Heart left ventricle (tissue), 16 donors: ENCODE results near the gene TGFBR2. TPM values are rescaled to one million over a fixed set of nuclear protein-coding genes. Genes with fewer than 3 reads are reported as not detected.

Source experiments
- ATAC-seq, 4 donors: fragments of 200-7000 bp; cut with Tn5 transposase; one replicate each; pipeline ENCODE4 v1.9.1; 2020 to 2022; ENCODE audit warnings: moderate library complexity in 4 of 4, mild to moderate bottlenecking in 3 of 4, moderate number of reproducible peaks in 1 of 4
- DNase-seq, 5 donors: peaks; one replicate each; pipeline ENCODE4 v3.0.0-alpha.2; 2020
- H3K27ac ChIP-seq, 12 donors: fragments of 200-600 bp; sonication (generic) in 4 of 12; one replicate each; pipeline versions ENCODE4 v1.5.0 to v1.8.0; 2016 to 2022; ENCODE audit warnings: mild to moderate bottlenecking in 2 of 12
- H3K27me3 ChIP-seq, 9 donors: fragments of 200-600 bp; sonication (generic) in 2 of 9; one replicate each; pipeline versions ENCODE4 v1.5.1 to v1.8.0; 2016 to 2022; ENCODE audit warnings: mild to moderate bottlenecking in 3 of 9
- H3K36me3 ChIP-seq, 9 donors: fragments of 200-600 bp; sonication (generic) in 2 of 9; one replicate each; pipeline versions ENCODE4 v1.5.0 to v1.8.0; 2018 to 2022; ENCODE audit warnings: mild to moderate bottlenecking in 2 of 9
- H3K4me1 ChIP-seq, 12 donors: fragments of 200-600 bp; sonication (generic) in 4 of 12; one replicate each; pipeline versions ENCODE4 v1.5.0 to v1.8.0; 2016 to 2022; ENCODE audit warnings: mild to moderate bottlenecking in 3 of 12
- H3K4me3 ChIP-seq, 12 donors: fragments of 200-600 bp; sonication (generic) in 4 of 12; one replicate each; pipeline versions ENCODE4 v1.5.0 to v1.8.0; 2017 to 2022; ENCODE audit warnings: mild to moderate bottlenecking in 9 of 12, moderate library complexity in 4 of 12
- H3K9me3 ChIP-seq, 12 donors: fragments of 200-600 bp; sonication (generic) in 4 of 12; one replicate each; pipeline versions ENCODE4 v1.5.0 to v1.8.0; 2016 to 2022; ENCODE audit warnings: mild to moderate bottlenecking in 1 of 12
- CTCF ChIP-seq, 12 donors: fragments of 200-600 bp; sonication (generic) in 4 of 12; IDR thresholded peaks; one replicate each; pipeline versions ENCODE4 v1.5.0 to v1.8.0; 2018 to 2022; ENCODE audit warnings: antibody characterized with exemption in 12 of 12, mild to moderate bottlenecking in 5 of 12
- POLR2A ChIP-seq, 2 donors: fragments of 450-650 bp; IDR thresholded peaks; one replicate each; pipeline ENCODE4 v1.6.1; 2017; ENCODE audit warnings: antibody characterized with exemption in 2 of 2, mild to moderate bottlenecking in 2 of 2, moderate library complexity in 2 of 2
- WGBS, 4 donors: extraction: QIAGEN DNeasy Blood & Tissue Kit in 2 of 4; methylation state at CpG; one replicate each; pipeline versions ENCODE4 v1.1.5 to v1.1.7; 2013 to 2018; 5-methylcytosine and 5-hydroxymethylcytosine counted together
- intact Hi-C, 10 donors: fragments of 100-400 bp; cut with DNase I; formaldehyde crosslinking; loops; one replicate each; pipeline versions ENCODE4 v1.11.1 to v1.14.2; 2022
- polyA plus RNA-seq, 2 donors: library from polyadenylated mRNA; stranded (reverse); fragments of 200-250 nt; gene quantifications; one replicate each; pipeline ENCODE4 v1.2.3, GENCODE V29; 2013
- total RNA-seq, 9 donors: library from RNA; depleted of rRNA in 2 of 9; stranded (reverse); fragments of >200 nt in 2 of 9; fragmentation: NEBNext Ultra II Directional in 3 of 9; extraction: Animal tissue kit (Norgen Biotek cat#: 25700) in 3 of 9; gene quantifications; one replicate each; pipeline versions ENCODE4 v1.1.0 to v1.2.4, GENCODE V29; 2016 to 2023
- donor health status: ischemic (EF 13 %, LVEDD 7.1; RV severe dilation, severe dysfunction).
- donor health status: healthy with polysubstance abuse.
- donor health status: DM: no; HTN: yes; CAD: no.
- donor health status: DM: no; HTN: no; CAD: no.
- donor health status: ischemic (EF 25% LVEDD 6.9; RV normal size, moderate dysfunction).
- donor health status: ischemic (EF 25% LVEDD 5.7; RV mildly dilated, moderate dysfunction).
- donor health status: healthy.
- donor health status: DM: yes; HTN: yes; CAD: no.
- donor health status: ischemic (EF 35%, LVEDD 5.7; RV mildly dilated, moderate dysfunction).
- donor health status: nonischemic (EF 11% LVEDD 7.7; RV severe dilation, severe dysfunction).
- donor health status: DM: yes; HTN: yes; CAD: no.
- donor health status: PGD.
- donor health status: ischemic (EF 29% LVEDD 5.4; RV normal size, mild dysfunction).
- donor health status: nonischemic (EF 23%, LVEDD 6.1; RV moderate dilation, normal function).

TGFBR2 gene
- total and polyA plus RNA-seq, 11 donors, result 13.8 to 217 (median 143) TPM

- DNase-seq, result no peak
- 96 to 98% (median 97%) methylated on average over 3 of the region's 3 CpGs for WGBS, 4 donors
- no peak for TF ChIP-seq POLR2A (IDR thresholded peaks at IDR 0.05)
- no peak for TF ChIP-seq CTCF (IDR thresholded peaks at IDR 0.05)
- Histone ChIP-seq H3K27ac (no peak overlapping the region), H3K36me3 (no peaks in the 10 kb centered on the region), H3K27me3 (no peaks in the 10 kb centered on the region), H3K9me3 (no peaks in the 10 kb centered on the region), H3K4me3 (no peak overlapping the region), H3K4me1 (peaks cover 0 to 9% (median 1%) of the 10 kb centered on the region in 12 donors)
- intact Hi-C loops, result no loop called here
- ATAC-seq, result no peak
Observed at GRCh38 chr3:30724863-30725262, 118.5 kb downstream of the TGFBR2 start.

- intact Hi-C loops, result no loop called here
- Histone ChIP-seq H3K27ac (no peak overlapping the region), H3K9me3 (no peaks in the 10 kb centered on the region), H3K36me3 (no peaks in the 10 kb centered on the region), H3K4me3 (no peak overlapping the region), H3K4me1 (peaks cover 0 to 12% (median 3%) of the 10 kb centered on the region in 12 donors), H3K27me3 (no peaks in the 10 kb centered on the region)
- no peak for TF ChIP-seq CTCF (IDR thresholded peaks at IDR 0.05)
- no peak for TF ChIP-seq POLR2A (IDR thresholded peaks at IDR 0.05)
- ATAC-seq, result no peak
- 95 to 99% (median 96%) methylated on average over 4 of the region's 4 CpGs for WGBS, 4 donors
- DNase-seq, result peak in 1 of 5 donors; percentile 51
Observed at GRCh38 chr3:30728143-30728542, 121.7 kb downstream of the TGFBR2 start.

GRCh38 chr3:30729512-30729911 lies 123.1 kb downstream of the TGFBR2 start:
- Histone ChIP-seq H3K9me3 (no peaks in the 10 kb centered on the region), H3K4me3 (no peak overlapping the region), H3K27ac (no peak overlapping the region), H3K36me3 (no peaks in the 10 kb centered on the region), H3K4me1 (peaks cover 0 to 12% (median 3%) of the 10 kb centered on the region in 12 donors), H3K27me3 (no peaks in the 10 kb centered on the region)
- DNase-seq, result no peak
- no peak for ATAC-seq
- TF ChIP-seq CTCF (IDR thresholded peaks at IDR 0.05) (no peak), POLR2A (IDR thresholded peaks at IDR 0.05) (no peak)
- WGBS, 4 donors, result 50 to 64% (median 63%) methylated on average over 2 of the region's 2 CpGs
- intact Hi-C loops, result no loop called here

GRCh38 chr3:30729936-30730335 lies 123.5 kb downstream of the TGFBR2 start:
- ATAC-seq (no peak), DNase-seq (no peak)
- no peaks in the 10 kb centered on the region for H3K9me3 ChIP-seq
- no peaks in the 10 kb centered on the region for H3K36me3 ChIP-seq
- H3K27me3 ChIP-seq, result no peaks in the 10 kb centered on the region
- intact Hi-C loops, result no loop called here
- peaks cover 0 to 12% (median 3%) of the 10 kb centered on the region in 12 donors for H3K4me1 ChIP-seq
- H3K4me3 ChIP-seq, result no peak overlapping the region
- no peak overlapping the region for H3K27ac ChIP-seq
- TF ChIP-seq CTCF (IDR thresholded peaks at IDR 0.05) (no peak), POLR2A (IDR thresholded peaks at IDR 0.05) (no peak)
